ENCODE results near the gene BABAM2.
A peak's percentile ranks its signal among the peaks of the same experiment; 100 is the strongest.
"Not testable (repeated sequence)": the region's sequence is repeated elsewhere in the genome, so short reads cannot be mapped to it uniquely, and the experiment has no call there.

The BABAM2 gene

GRCh38 chr2:27881815-27882583 is 8.5 kb upstream of the BABAM2 start:
- not testable (repeated sequence) for H3K4me1 ChIP-seq (ENCODE audit: insufficient read depth, low read length); H3K4me3 ChIP-seq (ENCODE audit: low read length); H3K9ac ChIP-seq (ENCODE audit: low read depth, low read length); H3K9me3 ChIP-seq (ENCODE audit: insufficient read depth, low read depth, low read length); H3K27ac ChIP-seq (ENCODE audit: low read depth, low read length); H3K36me3 ChIP-seq (ENCODE audit: insufficient read depth, low read length); H3K27me3 ChIP-seq (ENCODE audit: insufficient read depth, low read length)
- 87% methylated on average over 4 of the region's 4 CpGs for WGBS

- not testable (repeated sequence) for H3K9ac ChIP-seq (ENCODE audit: low read depth, low read length); H3K36me3 ChIP-seq (ENCODE audit: insufficient read depth, low read length); H3K9me3 ChIP-seq (ENCODE audit: insufficient read depth, low read depth, low read length); H3K4me3 ChIP-seq (ENCODE audit: low read length); H3K27me3 ChIP-seq (ENCODE audit: insufficient read depth, low read length); H3K4me1 ChIP-seq (ENCODE audit: insufficient read depth, low read length); H3K27ac ChIP-seq (ENCODE audit: low read depth, low read length)
- WGBS = no CpG with 5 or more reads among the region's 1 CpG
Measured at GRCh38 chr2:27882584-27882922, 8.0 kb upstream of the BABAM2 start.

- H3K27me3 ChIP-seq (ENCODE audit: insufficient read depth, low read length) = no peaks in the 10 kb centered on the region
- H3K9me3 ChIP-seq (ENCODE audit: insufficient read depth, low read depth, low read length) = no peaks in the 10 kb centered on the region
- WGBS = 59% methylated on average over 2 of the region's 2 CpGs
- H3K4me1 ChIP-seq (ENCODE audit: insufficient read depth, low read length) = peaks cover 5% of the 10 kb centered on the region; the same call in 1 of the 2 replicates
- H3K27ac ChIP-seq (ENCODE audit: low read depth, low read length) = no peak overlapping the region
- no peak overlapping the region for H3K4me3 ChIP-seq (ENCODE audit: low read length)
- no peak overlapping the region for H3K9ac ChIP-seq (ENCODE audit: low read depth, low read length)
- no peaks in the 10 kb centered on the region for H3K36me3 ChIP-seq (ENCODE audit: insufficient read depth, low read length)
Measured at GRCh38 chr2:27884601-27885000, 5.9 kb upstream of the BABAM2 start.

- 88% methylated on average over 1 of the region's 1 CpG for WGBS
- Histone ChIP-seq H3K9ac (ENCODE audit: low read depth, low read length) (no peak overlapping the region), H3K36me3 (ENCODE audit: insufficient read depth, low read length) (no peaks in the 10 kb centered on the region), H3K9me3 (ENCODE audit: insufficient read depth, low read depth, low read length) (no peaks in the 10 kb centered on the region), H3K27me3 (ENCODE audit: insufficient read depth, low read length) (no peaks in the 10 kb centered on the region), H3K4me1 (ENCODE audit: insufficient read depth, low read length) (peaks cover 5% of the 10 kb centered on the region; the same call in 1 of the 2 replicates), H3K4me3 (ENCODE audit: low read length) (no peak overlapping the region), H3K27ac (ENCODE audit: low read depth, low read length) (no peak overlapping the region)
Measured at GRCh38 chr2:27885234-27885633, 5.3 kb upstream of the BABAM2 start.

- no peak overlapping the region for H3K4me3 ChIP-seq (ENCODE audit: low read length)
- no peak overlapping the region for H3K27ac ChIP-seq (ENCODE audit: low read depth, low read length)
- no peaks in the 10 kb centered on the region for H3K36me3 ChIP-seq (ENCODE audit: insufficient read depth, low read length)
- no peak overlapping the region for H3K9ac ChIP-seq (ENCODE audit: low read depth, low read length)
- WGBS = no CpG with 5 or more reads among the region's 1 CpG
- H3K4me1 ChIP-seq (ENCODE audit: insufficient read depth, low read length) = peaks cover 5% of the 10 kb centered on the region; the same call in 1 of the 2 replicates
- no peaks in the 10 kb centered on the region for H3K9me3 ChIP-seq (ENCODE audit: insufficient read depth, low read depth, low read length)
- H3K27me3 ChIP-seq (ENCODE audit: insufficient read depth, low read length) = no peaks in the 10 kb centered on the region
Measured at GRCh38 chr2:27885661-27886060, 4.9 kb upstream of the BABAM2 start.

GRCh38 chr2:27886322-27886721 is 4.2 kb upstream of the BABAM2 start:
- WGBS = 92% methylated on average over 5 of the region's 6 CpGs

GRCh38 chr2:27887111-27887510 is 3.4 kb upstream of the BABAM2 start:
- Histone ChIP-seq H3K27ac (ENCODE audit: low read depth, low read length) (no peak overlapping the region), H3K9me3 (ENCODE audit: insufficient read depth, low read depth, low read length) (no peaks in the 10 kb centered on the region), H3K4me3 (ENCODE audit: low read length) (no peak overlapping the region), H3K36me3 (ENCODE audit: insufficient read depth, low read length) (no peaks in the 10 kb centered on the region), H3K9ac (ENCODE audit: low read depth, low read length) (no peak overlapping the region), H3K27me3 (ENCODE audit: insufficient read depth, low read length) (no peaks in the 10 kb centered on the region), H3K4me1 (ENCODE audit: insufficient read depth, low read length) (peaks cover 5% of the 10 kb centered on the region; the same call in 1 of the 2 replicates)
- WGBS = 83% methylated on average over 1 of the region's 2 CpGs

More at GRCh38 chr2:27886322-27886721, 4.2 kb upstream of the BABAM2 start:
- H3K9me3 ChIP-seq (ENCODE audit: insufficient read depth, low read depth, low read length) = no peaks in the 10 kb centered on the region
- no peak overlapping the region for H3K9ac ChIP-seq (ENCODE audit: low read depth, low read length)
- no peaks in the 10 kb centered on the region for H3K36me3 ChIP-seq (ENCODE audit: insufficient read depth, low read length)
- H3K4me1 ChIP-seq (ENCODE audit: insufficient read depth, low read length) = peaks cover 5% of the 10 kb centered on the region; the same call in 1 of the 2 replicates
- H3K4me3 ChIP-seq (ENCODE audit: low read length) = no peak overlapping the region
- no peak overlapping the region for H3K27ac ChIP-seq (ENCODE audit: low read depth, low read length)
- H3K27me3 ChIP-seq (ENCODE audit: insufficient read depth, low read length) = no peaks in the 10 kb centered on the region

- Histone ChIP-seq H3K4me1 (ENCODE audit: insufficient read depth, low read length) (peaks cover 5% of the 10 kb centered on the region; the same call in 1 of the 2 replicates), H3K9ac (ENCODE audit: low read depth, low read length) (no peak overlapping the region), H3K36me3 (ENCODE audit: insufficient read depth, low read length) (no peaks in the 10 kb centered on the region), H3K4me3 (ENCODE audit: low read length) (no peak overlapping the region), H3K27me3 (ENCODE audit: insufficient read depth, low read length) (no peaks in the 10 kb centered on the region), H3K9me3 (ENCODE audit: insufficient read depth, low read depth, low read length) (no peaks in the 10 kb centered on the region), H3K27ac (ENCODE audit: low read depth, low read length) (no peak overlapping the region)
- WGBS = 100% methylated on average over 2 of the region's 3 CpGs
Measured at GRCh38 chr2:27887830-27888229, 2.7 kb upstream of the BABAM2 start.

GRCh38 chr2:27888790-27889189 is 1.7 kb upstream of the BABAM2 start:
- Histone ChIP-seq H3K4me1 (ENCODE audit: insufficient read depth, low read length) (peaks cover 5% of the 10 kb centered on the region; the same call in 1 of the 2 replicates), H3K4me3 (ENCODE audit: low read length) (peak overlapping the region; percentile 83; the same call in 1 of the 2 replicates), H3K9ac (ENCODE audit: low read depth, low read length) (no peak overlapping the region), H3K27me3 (ENCODE audit: insufficient read depth, low read length) (no peaks in the 10 kb centered on the region), H3K36me3 (ENCODE audit: insufficient read depth, low read length) (no peaks in the 10 kb centered on the region), H3K9me3 (ENCODE audit: insufficient read depth, low read depth, low read length) (no peaks in the 10 kb centered on the region), H3K27ac (ENCODE audit: low read depth, low read length) (no peak overlapping the region)
- 90% methylated on average over 3 of the region's 3 CpGs for WGBS

- H3K27ac ChIP-seq (ENCODE audit: low read depth, low read length) = no peak overlapping the region
- no peaks in the 10 kb centered on the region for H3K36me3 ChIP-seq (ENCODE audit: insufficient read depth, low read length)
- 18% methylated on average over 10 of the region's 10 CpGs for WGBS
- peak overlapping the region; percentile 83 for H3K4me3 ChIP-seq (ENCODE audit: low read length)
- peaks cover 5% of the 10 kb centered on the region; the same call in 1 of the 2 replicates for H3K4me1 ChIP-seq (ENCODE audit: insufficient read depth, low read length)
- peak overlapping the region; percentile 95; the same call in 1 of the 2 replicates for H3K9ac ChIP-seq (ENCODE audit: low read depth, low read length)
- H3K27me3 ChIP-seq (ENCODE audit: insufficient read depth, low read length) = no peaks in the 10 kb centered on the region
- no peaks in the 10 kb centered on the region for H3K9me3 ChIP-seq (ENCODE audit: insufficient read depth, low read depth, low read length)
Measured at GRCh38 chr2:27889774-27890145, 769 bp upstream of the BABAM2 start.

GRCh38 chr2:27890924-27891672 is 569 bp downstream of the BABAM2 start:
- H3K36me3 ChIP-seq (ENCODE audit: insufficient read depth, low read length) = 0 out of 2 replicates have a peak, but pooled peaks cover 4% of the 10 kb centered on the region
- peak overlapping the region; percentile 83 for H3K4me3 ChIP-seq (ENCODE audit: low read length)
- no peaks in the 10 kb centered on the region for H3K9me3 ChIP-seq (ENCODE audit: insufficient read depth, low read depth, low read length)
- peaks cover 5% of the 10 kb centered on the region; the same call in 1 of the 2 replicates for H3K4me1 ChIP-seq (ENCODE audit: insufficient read depth, low read length)
- peak overlapping the region; percentile 64 for H3K9ac ChIP-seq (ENCODE audit: low read depth, low read length)
- H3K27ac ChIP-seq (ENCODE audit: low read depth, low read length) = peak overlapping the region; percentile 73; the same call in 1 of the 2 replicates
- 25% methylated on average over 24 of the region's 24 CpGs for WGBS
- no peaks in the 10 kb centered on the region for H3K27me3 ChIP-seq (ENCODE audit: insufficient read depth, low read length)
